Upper lobe of left lung (tissue), 6 donors: ENCODE measurements around the gene CADPS. TPM values are rescaled to one million over a fixed set of nuclear protein-coding genes. Genes with fewer than 3 reads are reported as not detected.

Source experiments
- ATAC-seq, 2 donors: fragments of 200-7000 bp; cut with Tn5 transposase; one replicate each; pipeline ENCODE4 v1.9.1; 2022; ENCODE audit warnings: mild to moderate bottlenecking in 2 of 2, moderate library complexity in 2 of 2; ENCODE audit not compliant: low FRiP score in 2 of 2
- DNase-seq, 2 donors: peaks; one replicate each; pipeline ENCODE4 v3.0.0-alpha.2; 2019 to 2020
- H3K27ac ChIP-seq, 4 donors: fragments of 200-600 bp; sonication (generic); one replicate each; pipeline ENCODE4 v1.5.1; 2016 to 2019
- H3K27me3 ChIP-seq, 4 donors: fragments of 200-600 bp; sonication (generic); one replicate each; pipeline ENCODE4 v1.5.1; 2017 to 2019
- H3K36me3 ChIP-seq, 4 donors: fragments of 200-600 bp; sonication (generic); one replicate each; pipeline ENCODE4 v1.5.1; 2016 to 2019
- H3K4me1 ChIP-seq, 4 donors: fragments of 200-600 bp; sonication (generic); one replicate each; pipeline ENCODE4 v1.5.1; 2018 to 2019
- H3K4me3 ChIP-seq, 4 donors: fragments of 200-600 bp; sonication (generic); one replicate each; pipeline ENCODE4 v1.5.1; 2017 to 2019; ENCODE audit warnings: mild to moderate bottlenecking in 2 of 4, moderate library complexity in 1 of 4
- H3K9me3 ChIP-seq, 4 donors: fragments of 200-600 bp; sonication (generic); one replicate each; pipeline ENCODE4 v1.5.1; 2018 to 2019
- EP300 ChIP-seq, 4 donors: sonication (generic); formaldehyde crosslinking; IDR thresholded peaks; one replicate each; pipeline ENCODE4 v1.5.1; 2017; ENCODE audit warnings: antibody characterized with exemption in 4 of 4, control low read depth in 2 of 4
- POLR2A ChIP-seq, 4 donors: fragments of 450-650 bp; IDR thresholded peaks; one replicate each; pipeline ENCODE4 v1.5.1; 2016 to 2017; ENCODE audit warnings: antibody characterized with exemption in 4 of 4, mild to moderate bottlenecking in 2 of 4
- POLR2AphosphoS5 ChIP-seq, 2 donors: sonication (generic); formaldehyde crosslinking; IDR thresholded peaks; one replicate each; pipeline ENCODE4 v1.5.1; 2017; ENCODE audit warnings: antibody characterized with exemption in 2 of 2
- WGBS, 2 donors: methylation state at CpG; one replicate each; pipeline ENCODE4 v1.1.5; 2017 to 2018; 5-methylcytosine and 5-hydroxymethylcytosine counted together
- total RNA-seq, 6 donors: library from RNA; depleted of rRNA in 4 of 6; stranded (reverse); fragments of >200 nt in 4 of 6; gene quantifications; one replicate each; pipeline versions ENCODE4 v1.1.0 to v1.2.1, GENCODE V29; 2016 to 2021
- TF ChIP-seq, protein P1 (sequence below), 6 experiments: fragments of 450-650 bp in 4 of 6; fragments of 200-600 bp in 2 of 6; sonication (generic) in 2 of 6; IDR thresholded peaks; one replicate each; pipeline ENCODE4 v1.5.1; 2016 to 2019; ENCODE audit warnings: antibody characterized with exemption in 6 of 6
- donor health status: DM: no; HTN: no; CAD: no; lungs with moderate emphysema.
- donor health status: DM: no; HTN: yes; CAD: no; lungs with severe emphysema.

Gene CADPS
- total RNA-seq, 6 donors from 2014 or later, result 0.29 to 1.5 (median 1.2) TPM; not detected in 3

DNA sequence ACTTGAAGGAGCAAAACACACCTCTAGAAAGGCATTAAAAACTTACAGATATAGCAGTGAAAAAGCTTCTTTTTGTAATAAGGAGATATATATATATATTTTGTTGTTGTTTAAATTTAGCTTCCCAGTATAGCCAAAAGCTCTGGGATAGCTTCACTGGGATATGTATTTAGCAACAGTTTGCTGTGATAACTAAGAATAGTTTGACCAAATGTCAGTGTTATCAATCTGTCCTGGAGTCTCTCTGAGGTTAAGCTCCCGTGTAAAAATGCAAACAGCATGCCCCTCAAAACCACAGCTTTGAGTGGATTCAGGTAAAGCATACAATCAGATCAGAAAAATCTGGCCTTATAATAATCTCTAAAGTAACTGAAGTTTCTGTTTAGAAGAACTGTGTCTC lies 2.9 kb downstream of the CADPS start:
- WGBS, 2 donors, result 33 to 43% methylated on average over 1 of the region's 1 CpG
- H3K4me3 ChIP-seq, result no peak overlapping the region
- H3K36me3 ChIP-seq, result no peaks in the 10 kb centered on the region
- ATAC-seq (no peak), DNase-seq (no peak)
- no peak overlapping the region for H3K27ac ChIP-seq
- peaks cover 0 to 8% (median 0%) of the 10 kb centered on the region in 4 donors for H3K9me3 ChIP-seq
- peaks cover 8 to 17% (median 13%) of the 10 kb centered on the region in 4 donors for H3K4me1 ChIP-seq
- peaks cover 0 to 22% (median 10%) of the 10 kb centered on the region in 4 donors for H3K27me3 ChIP-seq
- TF ChIP-seq EP300 (IDR thresholded peaks at IDR 0.05), result no peak
- TF ChIP-seq, protein P1, sequence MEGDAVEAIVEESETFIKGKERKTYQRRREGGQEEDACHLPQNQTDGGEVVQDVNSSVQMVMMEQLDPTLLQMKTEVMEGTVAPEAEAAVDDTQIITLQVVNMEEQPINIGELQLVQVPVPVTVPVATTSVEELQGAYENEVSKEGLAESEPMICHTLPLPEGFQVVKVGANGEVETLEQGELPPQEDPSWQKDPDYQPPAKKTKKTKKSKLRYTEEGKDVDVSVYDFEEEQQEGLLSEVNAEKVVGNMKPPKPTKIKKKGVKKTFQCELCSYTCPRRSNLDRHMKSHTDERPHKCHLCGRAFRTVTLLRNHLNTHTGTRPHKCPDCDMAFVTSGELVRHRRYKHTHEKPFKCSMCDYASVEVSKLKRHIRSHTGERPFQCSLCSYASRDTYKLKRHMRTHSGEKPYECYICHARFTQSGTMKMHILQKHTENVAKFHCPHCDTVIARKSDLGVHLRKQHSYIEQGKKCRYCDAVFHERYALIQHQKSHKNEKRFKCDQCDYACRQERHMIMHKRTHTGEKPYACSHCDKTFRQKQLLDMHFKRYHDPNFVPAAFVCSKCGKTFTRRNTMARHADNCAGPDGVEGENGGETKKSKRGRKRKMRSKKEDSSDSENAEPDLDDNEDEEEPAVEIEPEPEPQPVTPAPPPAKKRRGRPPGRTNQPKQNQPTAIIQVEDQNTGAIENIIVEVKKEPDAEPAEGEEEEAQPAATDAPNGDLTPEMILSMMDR (IDR thresholded peaks at IDR 0.05), result no peak
- no peak for TF ChIP-seq POLR2AphosphoS5 (IDR thresholded peaks at IDR 0.05)
- TF ChIP-seq POLR2A (IDR thresholded peaks at IDR 0.05), result no peak

DNA sequence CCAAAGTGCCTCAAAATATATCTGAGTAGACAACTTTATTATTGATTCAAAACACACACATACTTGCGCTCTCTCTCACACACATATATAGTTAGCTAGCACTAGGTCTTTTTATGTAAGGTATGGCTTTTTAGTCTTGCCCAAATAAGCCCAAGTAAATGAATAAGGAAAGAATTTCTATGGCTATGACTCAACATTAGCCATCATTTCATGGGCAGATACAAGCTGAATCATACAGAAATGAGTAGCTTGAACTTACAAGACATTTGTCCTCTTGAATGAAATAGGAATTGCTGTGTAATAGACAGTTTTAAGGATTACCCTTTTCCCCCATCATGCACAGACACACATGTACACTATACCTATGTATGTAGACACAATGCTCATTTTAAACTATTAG lies 4.9 kb downstream of the CADPS start:
- no peak for ATAC-seq

DNA sequence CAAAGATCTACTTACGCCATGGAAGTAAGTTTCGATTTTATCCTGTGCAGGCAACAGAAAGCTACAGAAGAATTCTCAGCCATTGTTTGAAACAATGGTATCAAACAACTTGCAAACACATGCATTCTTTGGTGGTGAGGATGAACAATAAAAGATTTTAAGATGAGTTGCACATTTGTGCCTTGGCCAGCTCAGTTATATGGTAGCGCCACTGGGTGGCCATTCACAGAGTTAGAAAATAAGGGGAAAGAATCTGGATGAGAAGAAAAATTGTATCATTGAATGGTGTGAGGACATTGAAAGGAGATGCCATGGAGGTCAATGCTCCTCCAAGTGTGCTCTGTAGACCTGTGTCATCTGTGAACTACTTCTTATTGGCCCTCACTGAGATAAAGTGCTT lies 11.6 kb downstream of the CADPS start:
- no peaks in the 10 kb centered on the region for H3K4me1 ChIP-seq
- no peak overlapping the region for H3K4me3 ChIP-seq
- TF ChIP-seq, protein P1 (IDR thresholded peaks at IDR 0.05), result no peak
- no peak for TF ChIP-seq POLR2A (IDR thresholded peaks at IDR 0.05)
- TF ChIP-seq EP300 (IDR thresholded peaks at IDR 0.05), result no peak
- TF ChIP-seq POLR2AphosphoS5 (IDR thresholded peaks at IDR 0.05), result no peak
- WGBS, 2 donors, result 90 to 93% methylated on average over 3 of the region's 3 CpGs
- no peaks in the 10 kb centered on the region for H3K9me3 ChIP-seq
- DNase-seq (no peak), ATAC-seq (no peak)
- H3K27me3 ChIP-seq, result no peaks in the 10 kb centered on the region
- H3K27ac ChIP-seq, result no peak overlapping the region
- no peaks in the 10 kb centered on the region for H3K36me3 ChIP-seq

More for the DNA sequence above, 4.9 kb downstream of the CADPS start:
- H3K27me3 ChIP-seq, result peaks cover 0 to 15% (median 7%) of the 10 kb centered on the region in 4 donors
- no peak for DNase-seq
- no peaks in the 10 kb centered on the region for H3K36me3 ChIP-seq
- 91 to 94% methylated on average over 1 of the region's 1 CpG for WGBS, 2 donors
- no peaks in the 10 kb centered on the region for H3K9me3 ChIP-seq
- TF ChIP-seq POLR2A (IDR thresholded peaks at IDR 0.05) (no peak), EP300 (IDR thresholded peaks at IDR 0.05) (no peak), POLR2AphosphoS5 (IDR thresholded peaks at IDR 0.05) (no peak)
- TF ChIP-seq, protein P1 (IDR thresholded peaks at IDR 0.05), result no peak
- H3K27ac ChIP-seq, result no peak overlapping the region
- peaks cover 8 to 17% (median 12%) of the 10 kb centered on the region in 4 donors for H3K4me1 ChIP-seq
- no peak overlapping the region for H3K4me3 ChIP-seq

DNA sequence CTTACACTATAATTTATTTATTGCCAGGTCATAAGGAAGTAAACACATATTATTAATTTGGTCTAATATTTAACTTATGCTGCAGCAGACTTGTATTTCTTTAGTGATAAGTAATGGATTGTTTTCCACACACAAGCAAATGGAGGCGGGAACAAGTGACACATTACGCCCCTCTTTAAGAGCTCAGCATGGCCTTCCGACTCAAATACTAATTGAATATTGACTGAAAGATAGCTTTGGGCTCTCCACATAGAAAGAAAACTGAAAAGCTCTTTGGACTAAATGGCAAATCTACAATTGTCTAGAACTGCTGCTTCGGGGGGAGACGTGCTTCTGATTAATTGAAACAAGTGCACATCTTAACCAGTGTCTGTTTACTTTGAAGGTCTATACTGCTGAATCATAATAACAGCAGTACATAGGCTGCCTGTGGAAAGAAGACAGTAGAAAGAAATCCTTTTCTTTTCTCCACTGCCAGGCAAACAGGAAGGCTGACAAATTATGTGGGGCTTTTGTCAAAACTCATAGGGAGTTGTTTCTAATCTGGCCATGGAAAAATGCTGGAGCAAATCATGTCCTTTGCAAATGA lies 15.9 kb downstream of the CADPS start:
- Histone ChIP-seq H3K27ac (no peak overlapping the region), H3K4me3 (no peak overlapping the region), H3K27me3 (no peaks in the 10 kb centered on the region), H3K4me1 (no peaks in the 10 kb centered on the region), H3K36me3 (no peaks in the 10 kb centered on the region), H3K9me3 (no peaks in the 10 kb centered on the region)
- ATAC-seq (no peak), DNase-seq (no peak)
- TF ChIP-seq EP300 (IDR thresholded peaks at IDR 0.05) (no peak), POLR2AphosphoS5 (IDR thresholded peaks at IDR 0.05) (no peak), POLR2A (IDR thresholded peaks at IDR 0.05) (no peak)
- TF ChIP-seq, protein P1 (IDR thresholded peaks at IDR 0.05), result no peak
- 80% methylated on average over 5 of the region's 5 CpGs for WGBS, 2 donors

DNA sequence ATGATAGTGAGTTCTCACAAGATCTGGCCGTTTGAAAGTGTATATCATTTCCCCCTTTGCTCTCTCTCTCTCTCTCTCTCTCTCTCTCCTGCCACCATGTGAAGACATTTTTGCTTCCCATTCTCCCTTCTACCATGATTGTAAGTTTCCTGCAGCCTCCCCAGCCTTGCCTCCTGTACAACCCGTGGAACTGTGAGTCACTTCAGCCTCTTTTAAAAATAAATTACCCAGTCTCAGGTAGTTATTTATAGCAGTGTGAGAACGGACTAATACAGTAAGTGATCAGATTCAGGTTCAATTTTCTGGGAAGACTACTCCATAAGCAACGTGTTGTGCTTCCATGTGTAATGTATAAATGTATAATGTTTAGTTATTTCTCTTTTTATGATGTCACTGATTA lies 29.2 kb downstream of the CADPS start:
- DNase-seq (no peak), ATAC-seq (no peak)
- Histone ChIP-seq H3K4me3 (no peak overlapping the region), H3K27ac (no peak overlapping the region), H3K36me3 (no peaks in the 10 kb centered on the region), H3K4me1 (no peaks in the 10 kb centered on the region), H3K27me3 (no peaks in the 10 kb centered on the region), H3K9me3 (no peaks in the 10 kb centered on the region)
- WGBS, 2 donors, result 54 to 63% methylated on average over 4 of the region's 4 CpGs
- TF ChIP-seq POLR2A (IDR thresholded peaks at IDR 0.05) (no peak), EP300 (IDR thresholded peaks at IDR 0.05) (no peak), POLR2AphosphoS5 (IDR thresholded peaks at IDR 0.05) (no peak)
- TF ChIP-seq, protein P1 (IDR thresholded peaks at IDR 0.05), result no peak
